BJ (cell line): ENCODE measurements around the gene PDE6D. TPM values are rescaled to one million over a fixed set of nuclear protein-coding genes. Genes with fewer than 3 reads are reported as not detected.
"Not testable (repeated sequence)": the region's sequence is repeated elsewhere in the genome, so short reads cannot be mapped to it uniquely, and the experiment has no call there.

Source experiments
- CTCF ChIA-PET: fragments of 350-600 bp; formaldehyde crosslinking; extraction: SDS; loops from one replicate; lab custom pipeline; 2021; ENCODE audit warnings: antibody characterized with exemption, inconsistent platforms; lab: Yijun Ruan, JAX
- POLR2A ChIA-PET: fragments of 300-600 bp; sonication (Branson Sonifier 250); formaldehyde crosslinking; extraction: SDS; loops from one replicate; lab custom pipeline; 2021; ENCODE audit warnings: antibody characterized with exemption; lab: Charles Lee
- DNase-seq: peaks from one replicate; pipeline ENCODE4 v3.0.0-alpha.2; 2011; ENCODE audit warnings: low read depth
- H3K27me3 ChIP-seq: 2 replicates; pipeline ENCODE4 v1.6.0; 2011; ENCODE audit warnings: low read length; ENCODE audit not compliant: control insufficient read depth, insufficient read depth
- H3K36me3 ChIP-seq: 2 replicates; pipeline ENCODE4 v1.5.1; 2011; ENCODE audit warnings: low read length; ENCODE audit not compliant: control insufficient read depth, insufficient read depth
- H3K4me3 ChIP-seq: 2 replicates; pipeline ENCODE4 v1.5.1; 2011; ENCODE audit warnings: low read depth, mild to moderate bottlenecking, control low read depth, low read length
- polyA plus RNA-seq: library from polyadenylated mRNA; depleted of rRNA; stranded (reverse); fragments of >200 nt; gene quantifications from 2 replicates; pipeline ENCODE4 v1.2.3, GENCODE V29; 2011
- TF ChIP-seq, protein P1 (sequence below): IDR thresholded peaks from 2 replicates; pipeline ENCODE4 v1.5.1; 2011; ENCODE audit warnings: low read depth, mild to moderate bottlenecking, control low read depth, inconsistent platforms, low read length, moderate library complexity; ENCODE audit not compliant: insufficient read depth

Gene PDE6D
- polyA plus RNA-seq, 1 experiment, result 28.7 TPM

- POLR2A ChIA-PET, result no interaction called here
- CTCF ChIA-PET, result no interaction called here
- TF ChIP-seq, protein P1, sequence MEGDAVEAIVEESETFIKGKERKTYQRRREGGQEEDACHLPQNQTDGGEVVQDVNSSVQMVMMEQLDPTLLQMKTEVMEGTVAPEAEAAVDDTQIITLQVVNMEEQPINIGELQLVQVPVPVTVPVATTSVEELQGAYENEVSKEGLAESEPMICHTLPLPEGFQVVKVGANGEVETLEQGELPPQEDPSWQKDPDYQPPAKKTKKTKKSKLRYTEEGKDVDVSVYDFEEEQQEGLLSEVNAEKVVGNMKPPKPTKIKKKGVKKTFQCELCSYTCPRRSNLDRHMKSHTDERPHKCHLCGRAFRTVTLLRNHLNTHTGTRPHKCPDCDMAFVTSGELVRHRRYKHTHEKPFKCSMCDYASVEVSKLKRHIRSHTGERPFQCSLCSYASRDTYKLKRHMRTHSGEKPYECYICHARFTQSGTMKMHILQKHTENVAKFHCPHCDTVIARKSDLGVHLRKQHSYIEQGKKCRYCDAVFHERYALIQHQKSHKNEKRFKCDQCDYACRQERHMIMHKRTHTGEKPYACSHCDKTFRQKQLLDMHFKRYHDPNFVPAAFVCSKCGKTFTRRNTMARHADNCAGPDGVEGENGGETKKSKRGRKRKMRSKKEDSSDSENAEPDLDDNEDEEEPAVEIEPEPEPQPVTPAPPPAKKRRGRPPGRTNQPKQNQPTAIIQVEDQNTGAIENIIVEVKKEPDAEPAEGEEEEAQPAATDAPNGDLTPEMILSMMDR, result no peak
Observed at GRCh38 chr2:231752061-231752460, 29.0 kb downstream of the PDE6D start.

GRCh38 chr2:231751042-231751815 is 29.9 kb downstream of the PDE6D start:
- TF ChIP-seq, protein P1, result no peak
- no peak overlapping the region for H3K4me3 ChIP-seq
- H3K27me3 ChIP-seq, result no peaks in the 10 kb centered on the region
- ChIA-PET POLR2A (no interaction called here), CTCF (no interaction called here)
- H3K36me3 ChIP-seq, result no peaks in the 10 kb centered on the region
- no peak for DNase-seq

More at GRCh38 chr2:231752061-231752460, 29.0 kb downstream of the PDE6D start:
- H3K4me3 ChIP-seq, result no peak overlapping the region
- no peak for DNase-seq
- H3K36me3 ChIP-seq, result no peaks in the 10 kb centered on the region
- H3K27me3 ChIP-seq, result no peaks in the 10 kb centered on the region

- H3K4me3 ChIP-seq, POLR2A ChIA-PET, CTCF ChIA-PET, DNase-seq, H3K27me3 ChIP-seq, H3K36me3 ChIP-seq: not testable (repeated sequence)
Observed at GRCh38 chr2:231749016-231749415, 32.1 kb downstream of the PDE6D start.

DNA sequence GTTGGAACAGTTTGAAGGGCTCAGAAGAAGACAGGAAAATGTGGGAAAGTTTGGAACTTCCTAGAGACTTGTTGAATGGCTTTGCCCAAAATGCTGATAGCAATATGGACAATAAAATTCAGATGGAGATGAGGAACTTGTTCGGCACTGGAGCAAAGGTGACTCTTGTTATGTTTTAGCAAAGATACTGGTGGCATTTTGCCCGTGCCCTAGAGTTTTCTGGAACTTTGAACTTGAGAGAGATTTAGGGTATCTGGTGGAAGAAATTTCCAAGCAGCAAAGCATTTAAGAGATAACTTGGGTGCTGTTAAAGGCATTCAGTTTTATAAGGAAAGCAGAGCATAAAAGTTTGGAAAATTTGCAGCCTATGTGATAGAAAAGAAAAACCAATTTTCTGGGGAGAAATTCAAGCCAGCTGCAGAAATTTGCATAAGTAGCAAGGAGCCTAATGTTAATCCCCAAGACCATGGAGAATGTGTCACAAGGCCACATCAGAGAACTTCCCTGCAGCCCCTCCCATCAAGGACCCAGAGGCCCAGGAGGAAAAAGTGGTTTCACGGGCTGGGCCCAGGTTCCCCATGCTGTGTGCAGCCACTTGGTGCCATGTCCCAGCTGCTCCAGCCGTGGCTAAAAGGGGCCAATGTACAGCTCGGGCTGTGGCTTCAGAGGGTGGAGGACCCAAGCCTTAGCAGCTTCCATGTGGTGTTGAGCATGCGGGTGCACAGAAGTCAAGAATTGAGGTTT is 32.8 kb downstream of the PDE6D start:
- H3K4me3 ChIP-seq, CTCF ChIA-PET, POLR2A ChIA-PET, H3K27me3 ChIP-seq, H3K36me3 ChIP-seq, DNase-seq: not testable (repeated sequence)

DNA sequence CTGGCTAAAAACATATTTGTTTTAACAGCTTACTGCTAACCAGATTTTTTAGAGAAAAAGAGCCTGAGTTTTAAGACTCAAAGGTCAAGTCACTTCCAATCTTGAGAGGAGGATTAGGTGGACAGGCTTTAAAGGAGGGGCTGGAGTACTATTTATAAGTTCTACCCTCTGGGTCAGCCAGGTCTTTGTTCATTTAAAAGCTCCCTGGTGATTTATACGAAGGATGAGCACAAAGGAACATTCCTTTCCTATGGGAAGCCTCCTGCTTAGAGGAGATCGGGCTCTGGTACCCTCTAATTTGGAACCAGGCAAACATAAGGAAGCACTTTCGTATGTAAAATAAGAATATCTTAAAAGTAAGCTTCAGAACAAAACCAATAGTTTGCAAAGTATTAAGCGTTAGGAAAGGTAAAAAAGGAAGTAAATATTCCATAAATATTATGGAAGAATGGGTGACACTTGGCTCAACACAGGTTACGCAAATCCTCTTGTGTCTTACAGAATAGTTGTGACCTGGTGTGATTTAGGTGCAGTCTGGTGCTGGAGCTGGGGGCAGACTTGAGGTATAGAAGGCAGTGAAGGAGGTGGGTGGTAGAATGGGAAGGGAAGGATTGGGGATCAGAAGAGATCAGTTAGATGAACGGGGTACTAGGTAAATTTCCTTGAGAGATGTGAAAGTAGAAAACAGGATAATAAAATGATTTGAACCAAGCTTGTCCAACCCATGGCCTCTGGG is 35.6 kb downstream of the PDE6D start:
- ChIA-PET POLR2A (no interaction called here), CTCF (interaction anchor here (0.6 to 1.4 kb wide), 3 partner anchors 12 to 71 kb away, joined by 3 to 4 read pairs (median 4); no protein-coding TSS in a partner anchor)
- DNase-seq, result no peak
- Histone ChIP-seq H3K36me3 (no peaks in the 10 kb centered on the region), H3K4me3 (no peak overlapping the region), H3K27me3 (no peaks in the 10 kb centered on the region)
- TF ChIP-seq, protein P1, result no peak
